WI38 (cell line): ENCODE results near the gene LHFPL6.

Experiments
- H3K4me3 ChIP-seq: 2 replicates; pipeline ENCODE4 v1.5.1; 2011; ENCODE audit warnings: low read depth, mild to moderate bottlenecking, control low read depth, low read length
- CTCF ChIP-seq: IDR thresholded peaks from 2 replicates; pipeline ENCODE4 v1.5.1; 2012; ENCODE audit warnings: low read depth, mild to moderate bottlenecking, control low read depth, low read length

LHFPL6 gene

GRCh38 chr13:39397226-39397895, 205.6 kb downstream of the LHFPL6 start:
- TF ChIP-seq CTCF = no peak

GRCh38 chr13:39394796-39395678, 208.0 kb downstream of the LHFPL6 start:
- no peak overlapping the region for H3K4me3 ChIP-seq
- TF ChIP-seq CTCF = no peak

More at GRCh38 chr13:39397226-39397895, 205.6 kb downstream of the LHFPL6 start:
- H3K4me3 ChIP-seq = no peak overlapping the region

- TF ChIP-seq CTCF = no peak
- no peak overlapping the region for H3K4me3 ChIP-seq
Measured at GRCh38 chr13:39391761-39392160, 211.2 kb downstream of the LHFPL6 start.

- no peak for TF ChIP-seq CTCF
- H3K4me3 ChIP-seq = no peak overlapping the region
Measured at GRCh38 chr13:39389013-39389412, 214.0 kb downstream of the LHFPL6 start.

- TF ChIP-seq CTCF = no peak
- no peak overlapping the region for H3K4me3 ChIP-seq
Measured at GRCh38 chr13:39385621-39386231, 217.3 kb downstream of the LHFPL6 start.

- TF ChIP-seq CTCF = no peak
- no peak overlapping the region for H3K4me3 ChIP-seq
Measured at GRCh38 chr13:39385154-39385553, 217.8 kb downstream of the LHFPL6 start.
